GM18499 (cell line): ENCODE data around the gene PELI1.
A peak's percentile ranks its signal among the peaks of the same experiment; 100 is the strongest.
"Not testable (repeated sequence)": the region's sequence is repeated elsewhere in the genome, so short reads cannot be mapped to it uniquely, and the experiment has no call there.

Experiments
- ATAC-seq: cut with Tn5 transposase; IDR thresholded peaks from one replicate; pipeline ENCODE4 v1.9.1; 2021; ENCODE audit warnings: moderate number of reproducible peaks; ENCODE audit not compliant: insufficient read depth, unreplicated experiment

Gene PELI1

DNA sequence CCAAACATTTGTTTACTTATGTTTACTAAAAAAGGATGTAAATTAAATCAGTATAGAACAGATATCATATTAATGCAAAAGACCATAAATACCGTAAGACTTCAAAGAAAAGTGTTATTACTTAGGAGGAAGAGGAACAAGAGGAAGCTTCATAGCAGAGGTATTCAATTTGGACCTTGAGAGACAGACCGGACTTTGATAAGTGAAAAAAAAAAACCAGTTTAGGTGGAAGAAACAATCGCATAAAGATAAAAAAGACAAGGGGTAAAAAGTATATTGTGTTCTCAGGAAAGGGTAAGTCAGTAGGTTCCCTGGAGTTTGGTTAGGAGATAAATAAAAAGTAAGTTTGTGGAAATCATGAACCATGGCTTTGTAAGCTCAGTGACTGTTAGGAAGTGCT lies 17.6 kb downstream of the PELI1 start:
- ATAC-seq: no peak

DNA sequence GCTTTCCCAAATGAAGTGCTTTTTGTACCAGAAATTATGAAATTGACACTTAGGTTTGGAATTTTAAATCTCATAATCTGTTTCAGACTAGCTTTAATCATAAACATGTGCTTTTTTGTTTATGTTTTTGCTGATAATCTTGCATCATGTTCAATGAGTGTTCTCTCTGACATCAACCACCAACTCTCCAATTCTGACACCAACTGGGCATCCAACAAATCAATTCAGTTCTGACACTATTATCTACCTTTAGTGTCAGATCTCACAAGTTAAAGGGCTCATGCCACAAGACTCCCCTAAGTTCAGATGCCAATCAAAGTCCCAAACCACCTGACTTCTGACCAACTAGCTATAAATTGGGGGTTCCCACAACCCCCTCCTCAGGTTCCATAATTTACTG lies 19.6 kb downstream of the PELI1 start:
- ATAC-seq: no peak

DNA sequence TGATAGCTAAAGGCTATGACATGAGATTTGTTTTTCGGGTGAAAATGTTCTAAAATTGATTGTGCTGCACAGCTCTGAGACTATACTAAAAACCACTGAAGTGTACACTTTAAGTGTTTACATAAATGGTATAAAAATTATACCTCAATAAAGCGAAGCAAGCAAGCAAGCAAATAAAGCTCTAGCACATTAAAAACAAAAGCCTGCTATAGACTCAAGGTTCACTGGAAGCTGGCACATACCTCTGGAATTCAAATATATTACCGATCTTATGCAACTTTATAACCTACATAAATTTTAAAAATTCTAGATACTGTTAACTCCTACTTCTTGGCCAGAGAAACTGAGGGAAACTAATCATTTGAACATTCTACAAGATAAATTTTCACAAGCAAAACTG lies 20.1 kb downstream of the PELI1 start:
- no peak for ATAC-seq

DNA sequence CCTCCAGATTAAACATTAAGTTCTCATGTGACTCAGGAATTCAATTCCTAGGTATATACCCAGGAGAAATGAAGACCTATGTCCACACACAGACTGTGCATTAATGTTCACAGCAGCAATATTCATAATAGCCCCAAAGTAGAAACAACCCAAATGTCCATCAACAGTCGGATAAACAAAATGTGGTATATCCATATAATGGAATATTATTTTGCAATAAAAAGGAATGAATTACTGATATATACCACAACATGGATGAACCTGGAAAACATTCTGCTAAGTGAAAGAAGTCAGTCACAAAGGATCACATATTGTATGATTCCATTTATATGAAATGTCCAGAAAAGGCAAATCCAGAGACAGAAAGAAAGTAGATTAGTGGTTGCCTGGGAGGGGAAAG lies 20.5 kb downstream of the PELI1 start:
- ATAC-seq: no peak

DNA sequence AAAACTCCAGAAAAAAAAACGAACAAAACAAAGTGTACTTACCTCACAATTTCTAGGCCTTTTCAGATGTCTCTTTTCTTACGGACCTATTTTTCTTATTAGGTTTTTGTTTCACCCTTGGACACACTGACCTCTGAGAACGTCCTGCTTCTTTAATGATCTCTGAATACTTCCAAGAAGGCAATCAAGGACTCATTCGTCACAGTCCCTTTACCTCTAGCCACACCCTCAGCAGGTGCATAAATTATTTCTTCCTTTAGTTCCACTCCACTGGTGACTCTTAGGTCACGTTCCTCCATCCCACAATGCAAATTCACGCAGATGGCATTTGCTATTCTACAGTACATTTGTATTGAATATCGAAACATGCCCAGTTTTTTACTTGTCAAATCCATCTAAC lies 21.9 kb downstream of the PELI1 start:
- no peak for ATAC-seq

DNA sequence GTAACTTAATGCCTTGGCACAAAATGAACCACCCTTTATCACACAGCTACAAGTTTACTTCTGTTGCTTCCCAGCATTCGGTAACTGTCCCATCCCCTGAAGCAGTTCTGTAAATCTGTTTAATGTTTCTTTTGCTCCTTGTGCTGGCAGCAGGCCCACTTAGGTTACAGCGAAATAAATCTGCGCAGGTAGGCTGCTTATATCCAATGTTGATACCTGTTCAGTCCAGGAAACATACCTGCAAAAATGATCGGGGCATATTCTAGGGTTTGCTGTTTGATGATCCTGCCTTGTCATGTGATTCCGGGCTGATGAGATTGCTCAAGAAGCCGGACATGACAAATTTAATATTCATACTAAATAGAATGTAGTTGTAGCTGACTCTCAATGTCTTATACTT lies 23.3 kb downstream of the PELI1 start:
- ATAC-seq: no peak

DNA sequence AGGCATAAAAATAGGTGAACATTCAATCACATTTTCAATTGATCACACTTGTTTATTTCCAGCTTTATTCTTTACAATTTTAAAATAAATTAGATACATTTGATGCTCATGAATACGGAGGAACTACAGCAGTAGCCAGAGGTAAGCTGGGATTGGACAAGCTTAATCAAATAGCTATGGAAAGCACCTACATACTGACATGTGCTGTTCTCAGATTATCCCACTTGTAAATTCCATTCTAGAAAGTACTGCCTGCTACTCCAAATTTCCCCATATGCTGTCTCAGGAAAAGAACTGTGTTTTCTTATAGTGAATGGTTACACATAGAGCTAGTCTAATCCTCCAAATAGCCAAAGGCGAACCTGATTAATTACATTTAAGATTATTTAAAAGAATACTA lies 24.2 kb downstream of the PELI1 start:
- no peak for ATAC-seq

DNA sequence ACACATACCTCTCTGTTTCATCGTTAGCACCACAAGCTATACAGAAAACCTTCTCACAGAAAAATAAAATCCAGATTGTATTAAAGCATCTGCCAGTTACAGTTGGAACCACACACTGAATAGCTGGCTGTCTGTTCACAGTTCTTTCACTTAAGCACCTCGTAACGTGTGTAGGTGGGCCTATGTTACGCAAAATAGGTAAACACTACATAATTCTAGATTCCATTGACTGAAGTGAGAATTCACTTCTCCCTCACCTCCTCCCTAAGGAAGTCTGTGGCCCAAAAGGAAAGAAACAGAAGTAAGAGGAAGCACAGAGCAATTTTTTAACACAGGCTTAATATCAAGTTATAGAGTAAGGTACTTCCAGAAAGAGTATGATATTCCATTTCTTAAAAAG lies 24.9 kb downstream of the PELI1 start:
- no peak for ATAC-seq

DNA sequence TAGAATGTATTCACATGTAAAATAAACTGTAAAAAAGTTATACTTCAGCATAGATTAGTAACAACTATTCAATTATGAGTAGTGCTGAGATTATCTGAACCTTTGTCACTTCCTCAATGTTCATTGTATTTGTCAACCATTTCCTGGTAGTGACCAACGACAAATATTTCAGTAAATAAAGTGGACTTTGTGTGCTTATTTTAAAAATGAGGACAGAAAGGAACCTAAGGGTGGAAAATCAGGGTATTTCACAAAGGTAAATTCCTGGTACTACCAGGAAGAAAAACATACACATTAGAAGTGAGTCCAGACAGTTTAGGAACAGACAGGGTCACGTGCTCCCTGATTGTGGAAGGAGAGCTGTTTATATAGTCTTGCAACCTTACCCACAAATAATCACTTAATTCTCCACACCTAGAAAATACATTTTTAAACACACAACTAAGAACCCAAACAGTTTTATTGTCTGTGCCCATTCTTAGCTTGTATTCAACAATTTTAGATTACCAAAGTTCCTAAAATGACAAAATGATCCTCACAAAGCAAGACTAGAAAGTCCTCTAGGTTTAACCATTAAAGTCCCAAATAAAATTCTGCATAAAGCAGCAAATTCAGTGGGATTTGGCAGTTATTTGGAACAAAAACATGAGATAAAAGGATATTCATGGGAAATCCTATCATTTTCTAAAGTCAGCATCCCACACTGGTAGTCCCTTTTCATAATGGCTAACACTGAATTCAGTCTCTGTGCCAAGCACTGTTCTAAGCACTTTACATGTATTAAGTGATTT lies 28.2 kb downstream of the PELI1 start:
- ATAC-seq: no peak

DNA sequence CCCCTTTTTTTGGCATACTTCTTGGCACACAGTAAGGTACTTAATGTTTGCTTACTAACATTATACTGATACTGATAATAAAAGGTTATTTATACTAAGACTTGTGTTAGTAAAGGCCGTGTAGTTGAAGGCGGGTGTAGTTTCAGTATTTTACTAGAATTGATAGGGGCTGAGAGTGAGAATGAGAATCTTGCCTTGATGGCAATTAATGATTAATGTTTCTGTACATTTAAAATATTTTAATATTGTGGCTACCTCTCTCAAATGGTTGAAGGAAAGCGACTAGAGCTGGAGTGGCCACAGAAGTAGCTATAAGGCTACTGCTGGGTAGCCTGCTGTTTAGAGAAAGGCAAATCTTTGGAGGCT lies 29.3 kb downstream of the PELI1 start:
- no peak for ATAC-seq

DNA sequence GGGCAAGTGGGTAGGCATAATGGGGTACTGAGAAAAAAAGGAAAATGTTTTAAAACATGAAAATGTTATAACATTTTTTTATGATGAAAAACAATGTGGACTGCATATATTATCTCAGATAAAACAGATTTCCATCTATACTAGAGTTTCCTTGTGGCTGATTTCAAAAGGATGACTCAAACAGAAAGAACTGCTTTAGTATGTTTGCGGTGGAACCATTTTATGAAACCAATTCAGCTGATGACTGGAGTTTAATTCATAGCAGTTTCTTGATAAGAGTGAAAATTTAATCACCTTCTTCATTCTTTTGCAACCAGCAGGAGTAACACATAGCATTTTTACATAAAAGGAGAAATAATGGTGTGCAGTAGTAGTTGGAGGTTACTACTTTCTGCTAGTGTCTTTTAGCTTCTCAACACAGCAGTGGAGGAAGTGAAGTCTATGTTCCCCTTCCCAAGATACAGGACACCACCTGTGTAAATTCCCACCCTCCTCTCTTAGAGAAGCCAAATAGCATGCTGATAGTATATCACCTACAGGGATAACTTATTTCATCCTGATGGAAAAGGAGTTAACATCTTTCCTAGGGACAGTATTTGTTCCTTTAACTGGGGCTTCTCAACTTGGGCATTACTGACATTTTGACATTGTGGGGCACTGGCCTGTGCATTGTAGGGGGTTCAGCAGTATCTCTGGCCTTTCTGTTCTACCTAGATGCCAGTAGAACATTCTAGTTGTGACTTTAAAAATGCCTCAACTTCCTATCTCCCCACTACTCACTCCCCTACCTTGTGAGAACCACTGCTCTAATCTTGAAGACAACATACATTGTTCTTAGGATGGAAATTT lies 29.9 kb downstream of the PELI1 start:
- ATAC-seq: no peak

DNA sequence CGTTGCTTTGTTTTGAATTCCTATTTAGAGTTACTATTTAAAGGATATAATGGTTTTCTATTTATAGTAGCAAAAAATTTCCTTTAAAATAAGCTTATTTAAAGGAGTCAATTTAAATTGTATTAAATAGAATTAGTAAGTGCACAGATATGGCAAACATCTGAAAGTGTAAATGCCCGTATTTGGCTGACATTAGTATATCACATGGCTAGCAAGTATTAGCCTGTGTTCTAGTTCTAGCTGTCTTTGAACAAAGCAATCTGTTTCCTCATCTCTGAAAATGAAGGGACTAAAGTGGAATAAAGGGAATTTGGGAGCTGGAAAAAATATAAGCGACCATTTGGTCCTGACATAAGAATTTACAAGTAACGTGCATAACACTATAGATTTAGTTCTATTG lies 32.2 kb downstream of the PELI1 start:
- no peak for ATAC-seq

DNA sequence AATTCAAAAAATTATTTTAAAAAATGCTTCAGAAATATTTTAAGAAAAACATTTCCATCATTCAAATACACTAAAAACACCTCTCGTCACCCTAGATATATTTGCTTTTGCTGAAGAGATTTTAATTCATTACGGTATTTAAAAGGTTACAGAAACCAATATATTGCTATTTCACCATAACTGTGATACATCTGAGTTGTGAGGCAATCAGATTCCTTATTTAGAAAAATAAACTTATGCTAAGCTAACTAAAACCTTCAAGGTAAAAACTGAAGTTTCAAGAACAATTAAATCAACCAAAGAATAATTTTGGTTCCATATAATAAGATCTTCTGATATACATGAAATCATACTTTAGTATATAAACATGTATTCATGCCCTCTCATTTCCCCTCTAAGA lies 32.8 kb downstream of the PELI1 start:
- ATAC-seq: no peak

DNA sequence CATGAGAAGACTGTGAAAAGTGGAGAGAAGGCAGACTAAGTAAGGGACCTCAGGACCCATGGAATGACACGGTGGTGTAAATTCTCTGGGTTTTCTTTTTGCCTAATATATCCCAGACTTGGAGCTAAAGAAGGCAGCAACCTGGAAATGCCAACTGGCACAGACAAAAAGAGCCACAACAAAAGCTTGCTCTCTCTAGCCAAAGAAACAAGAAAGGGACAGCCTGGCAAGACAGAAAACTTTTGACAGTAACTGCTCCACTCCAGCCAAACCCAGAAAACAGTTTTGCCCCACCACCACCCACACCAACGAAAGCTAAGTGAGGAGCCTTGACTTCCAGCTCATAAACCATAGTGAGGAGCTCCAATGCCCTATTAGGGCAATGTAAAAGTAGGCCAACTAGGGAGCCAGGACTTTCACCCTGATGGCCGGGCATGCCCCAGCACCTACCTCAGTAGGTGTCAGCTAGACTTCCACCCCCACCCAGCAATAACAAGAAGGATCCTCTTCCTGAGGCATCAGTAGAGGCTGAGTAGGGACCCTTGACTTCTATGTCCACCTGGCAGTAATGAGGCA lies 35.5 kb downstream of the PELI1 start:
- ATAC-seq: no peak

DNA sequence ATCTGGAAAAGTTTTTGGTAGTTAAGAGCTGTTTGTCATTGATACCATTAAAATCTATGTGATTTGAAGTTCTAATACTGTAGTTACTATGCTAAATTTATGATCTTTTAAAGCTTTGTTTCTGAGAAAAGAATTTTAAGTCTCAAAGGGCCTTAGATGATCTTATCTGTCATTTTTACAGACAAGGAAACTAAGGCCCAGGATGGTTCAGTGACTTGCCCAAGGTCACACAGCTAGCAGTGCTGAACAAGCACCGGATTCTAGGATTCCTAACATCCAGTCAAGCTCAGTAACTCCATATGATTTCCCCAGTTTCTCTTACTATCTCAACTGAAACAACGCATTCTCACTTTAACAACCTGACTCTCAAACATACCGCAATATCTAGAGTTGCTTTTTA lies 37.7 kb downstream of the PELI1 start:
- no peak for ATAC-seq

DNA sequence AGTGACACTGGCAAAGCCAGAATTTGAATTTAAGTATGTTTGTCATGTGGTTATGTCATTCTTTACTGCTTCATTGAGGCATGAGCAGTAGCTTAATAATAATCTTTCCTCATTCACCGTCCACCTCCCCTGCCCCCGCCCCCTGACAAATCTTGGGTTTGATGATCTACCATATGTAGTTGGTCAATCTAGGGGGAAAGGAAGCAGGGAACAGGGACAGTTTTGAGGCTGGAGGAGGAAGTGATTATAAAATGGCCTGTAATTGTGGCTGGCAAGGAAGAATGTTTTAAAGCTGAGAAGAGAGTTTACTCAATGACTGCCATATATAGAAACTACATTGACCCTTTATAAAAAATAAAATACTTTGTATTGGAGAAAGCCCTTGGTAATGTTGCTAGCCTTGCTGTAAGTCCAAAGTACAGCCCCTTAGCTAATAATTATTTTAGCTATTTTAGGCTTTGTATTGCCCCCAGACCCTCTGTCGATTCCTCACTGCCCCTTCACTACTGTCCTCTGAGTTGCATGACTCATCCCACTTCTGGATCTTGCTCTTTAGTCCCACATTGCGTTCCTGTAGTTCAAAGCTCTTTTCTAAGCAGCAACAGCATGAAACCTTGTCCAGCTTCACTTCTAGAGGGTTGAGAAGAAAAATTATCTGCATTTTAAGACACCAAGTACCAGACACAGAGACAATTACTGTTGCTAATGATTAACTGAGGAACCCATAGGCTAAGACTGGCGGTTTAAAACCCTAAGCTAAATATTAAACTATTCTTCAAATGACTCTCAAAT lies 38.4 kb downstream of the PELI1 start:
- no peak for ATAC-seq

DNA sequence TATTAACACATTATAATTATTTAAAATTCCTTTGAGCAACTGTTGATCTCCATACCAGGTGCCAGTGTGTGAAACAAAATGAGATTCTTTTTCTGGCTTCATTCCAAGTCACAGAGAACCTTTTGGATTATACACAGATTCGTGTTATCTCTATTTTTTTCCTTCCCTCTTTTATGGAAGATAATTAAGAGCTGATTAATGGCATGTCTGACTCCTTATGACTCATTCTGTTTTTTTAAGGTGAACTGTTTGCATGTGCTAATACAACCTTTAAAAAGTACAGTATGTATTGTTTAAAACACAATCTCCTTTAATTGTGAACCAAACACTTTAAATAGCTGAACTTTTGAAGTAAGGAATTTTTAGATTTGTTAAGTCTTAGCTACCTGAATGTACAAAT lies 39.3 kb downstream of the PELI1 start:
- ATAC-seq: no peak

DNA sequence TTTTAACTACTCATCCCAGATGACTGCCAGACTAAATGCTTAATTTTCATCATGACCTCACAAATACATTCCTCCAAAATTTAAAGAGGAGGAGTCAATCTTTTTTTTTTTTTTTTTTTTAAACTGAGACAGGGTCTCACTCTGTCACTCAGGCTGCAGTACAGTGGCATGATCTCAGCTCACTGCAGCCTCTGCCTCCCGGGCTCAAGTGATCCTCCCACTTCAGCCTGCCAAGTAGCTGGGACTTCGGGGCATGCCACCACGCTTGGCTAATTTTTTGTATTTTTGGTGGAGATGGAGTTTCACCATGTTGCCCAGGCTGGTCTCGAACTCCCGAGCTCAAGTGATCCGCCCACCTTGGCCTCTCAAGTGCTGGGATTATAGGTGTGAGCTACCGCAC lies 41.5 kb downstream of the PELI1 start:
- ATAC-seq: not testable (repeated sequence)

DNA sequence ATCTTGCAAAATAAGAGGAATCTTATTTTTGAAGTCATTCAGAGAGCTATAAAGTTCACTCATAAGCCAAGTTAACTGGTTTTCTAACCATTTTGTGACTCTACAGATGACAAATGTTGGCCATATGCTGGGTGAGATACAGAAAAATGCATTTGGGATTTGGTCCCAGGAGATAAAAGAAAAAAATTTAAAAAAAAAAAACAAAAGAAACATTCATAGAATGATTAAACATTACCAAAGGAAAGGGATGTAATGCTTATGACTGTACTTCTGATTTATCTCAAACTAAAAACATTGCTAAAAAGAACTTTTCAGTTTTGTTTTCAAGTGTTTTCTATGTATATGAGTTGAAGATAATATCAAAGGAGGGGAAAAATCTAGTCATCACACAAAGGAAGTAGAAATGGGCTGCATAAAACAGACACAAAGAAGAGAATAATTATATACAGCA lies 43.1 kb downstream of the PELI1 start:
- peak; percentile 35 for ATAC-seq

DNA sequence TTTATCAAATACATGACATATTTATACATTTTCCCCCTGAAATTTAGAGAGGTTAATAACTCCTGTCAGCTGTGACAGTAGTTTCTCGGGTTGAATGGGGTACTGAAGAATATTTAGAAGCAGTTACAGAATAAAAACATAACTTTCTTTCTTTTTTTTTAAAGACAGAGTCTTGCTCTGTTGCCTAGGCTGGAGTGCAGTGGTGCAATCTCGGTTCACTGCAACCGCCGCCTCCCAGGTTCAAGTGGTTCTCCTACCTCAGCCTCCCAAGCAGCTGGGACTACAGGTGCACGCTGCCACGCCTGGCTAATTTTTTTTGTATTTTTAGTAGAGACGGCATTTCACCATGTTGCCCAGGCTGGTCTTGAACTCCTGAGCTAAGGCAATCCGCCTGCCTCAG lies 43.6 kb downstream of the PELI1 start:
- ATAC-seq: peak; percentile 23
